Neural cell (in vitro differentiated cells): Measurements from ENCODE around the gene STK38.

Source experiments
- EP300 ChIP-seq: fragments of 450-650 bp; conservative IDR thresholded peaks from 2 replicates; pipeline ENCODE4 v1.6.1; 2014; ENCODE audit warnings: antibody characterized with exemption, mild to moderate bottlenecking, moderate library complexity; ENCODE audit not compliant: poor library complexity, severe bottlenecking
- EZH2 ChIP-seq: fragments of 200-600, 300-800 bp; shearing (Covaris generic), sonication (generic); IDR thresholded peaks from 2 replicates; pipeline ENCODE4 v1.6.1; 2014; ENCODE audit warnings: antibody characterized with exemption, low read length, borderline replicate concordance, mild to moderate bottlenecking; ENCODE audit not compliant: insufficient read depth, poor library complexity, severe bottlenecking
- MXI1 ChIP-seq: fragments of 450-650 bp; conservative IDR thresholded peaks from 2 replicates; pipeline ENCODE4 v1.6.1; 2014; ENCODE audit warnings: antibody characterized with exemption, mild to moderate bottlenecking; ENCODE audit not compliant: poor library complexity, severe bottlenecking
- POLR2AphosphoS5 ChIP-seq: IDR thresholded peaks from 2 replicates; pipeline ENCODE4 v1.6.1; 2012
- RAD21 ChIP-seq: fragments of 450-650 bp; conservative IDR thresholded peaks from 2 replicates; pipeline ENCODE4 v1.6.1; 2014; ENCODE audit warnings: antibody characterized with exemption, mild to moderate bottlenecking, moderate library complexity
- SMC3 ChIP-seq: fragments of 450-650 bp; conservative IDR thresholded peaks from 2 replicates; pipeline ENCODE4 v1.6.1; 2014; ENCODE audit warnings: antibody characterized with exemption, mild to moderate bottlenecking, moderate library complexity; ENCODE audit not compliant: poor library complexity
- TAF1 ChIP-seq: IDR thresholded peaks from 2 replicates; pipeline ENCODE4 v1.6.1; 2012; ENCODE audit warnings: low read depth
- TF ChIP-seq, protein P1 (sequence below): fragments of 450-650 bp; IDR thresholded peaks from 2 replicates; pipeline ENCODE4 v1.5.1; 2014; ENCODE audit warnings: antibody characterized with exemption, mild to moderate bottlenecking, moderate library complexity; ENCODE audit not compliant: poor library complexity, severe bottlenecking
- TF ChIP-seq, protein P2 (sequence below): IDR thresholded peaks from 2 replicates; pipeline ENCODE4 v1.6.1; 2012; ENCODE audit warnings: borderline replicate concordance

DNA sequence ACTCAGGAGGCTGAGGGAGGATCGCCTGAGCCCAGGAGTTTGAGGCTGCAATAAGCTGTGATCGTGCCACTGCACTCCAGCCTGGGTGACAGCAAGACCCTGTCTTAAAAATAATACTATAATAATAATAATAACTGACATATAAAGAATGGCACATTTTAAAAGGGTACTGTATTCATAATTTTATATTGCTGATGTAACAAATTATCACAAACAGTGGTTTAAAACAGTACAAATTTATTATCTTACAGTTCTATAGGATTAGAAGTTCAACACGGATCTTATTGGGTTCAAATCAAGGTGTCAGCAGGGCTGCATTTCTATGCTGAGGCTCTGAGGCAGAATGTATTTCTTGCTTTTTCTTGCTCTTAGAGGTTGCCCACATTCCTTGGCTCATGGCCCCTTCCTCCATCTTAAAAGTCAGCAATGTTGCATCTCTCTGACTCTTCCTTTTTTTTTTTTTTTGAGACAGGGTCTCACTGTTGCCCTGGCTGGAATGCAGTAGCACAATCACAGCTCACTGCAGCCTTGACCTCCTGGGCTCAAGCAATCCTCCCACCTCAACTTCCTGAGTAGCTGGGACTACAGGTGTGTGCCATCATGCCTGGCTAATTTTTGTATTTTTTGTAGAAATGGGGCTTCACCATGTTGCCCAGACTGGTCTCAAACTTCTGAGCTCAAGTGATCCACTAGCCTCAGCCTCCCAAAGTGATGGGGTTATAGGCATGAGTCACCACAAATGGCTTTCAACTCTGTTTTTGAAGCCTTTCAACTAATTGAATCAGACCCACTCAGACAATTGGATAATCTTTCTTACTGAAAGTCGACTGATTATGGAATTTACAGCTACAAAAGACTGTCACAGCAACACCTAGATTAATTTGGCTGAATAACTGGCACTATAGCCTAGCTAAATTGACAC, 24.1 kb upstream of the STK38 start:
- TF ChIP-seq, protein P1, sequence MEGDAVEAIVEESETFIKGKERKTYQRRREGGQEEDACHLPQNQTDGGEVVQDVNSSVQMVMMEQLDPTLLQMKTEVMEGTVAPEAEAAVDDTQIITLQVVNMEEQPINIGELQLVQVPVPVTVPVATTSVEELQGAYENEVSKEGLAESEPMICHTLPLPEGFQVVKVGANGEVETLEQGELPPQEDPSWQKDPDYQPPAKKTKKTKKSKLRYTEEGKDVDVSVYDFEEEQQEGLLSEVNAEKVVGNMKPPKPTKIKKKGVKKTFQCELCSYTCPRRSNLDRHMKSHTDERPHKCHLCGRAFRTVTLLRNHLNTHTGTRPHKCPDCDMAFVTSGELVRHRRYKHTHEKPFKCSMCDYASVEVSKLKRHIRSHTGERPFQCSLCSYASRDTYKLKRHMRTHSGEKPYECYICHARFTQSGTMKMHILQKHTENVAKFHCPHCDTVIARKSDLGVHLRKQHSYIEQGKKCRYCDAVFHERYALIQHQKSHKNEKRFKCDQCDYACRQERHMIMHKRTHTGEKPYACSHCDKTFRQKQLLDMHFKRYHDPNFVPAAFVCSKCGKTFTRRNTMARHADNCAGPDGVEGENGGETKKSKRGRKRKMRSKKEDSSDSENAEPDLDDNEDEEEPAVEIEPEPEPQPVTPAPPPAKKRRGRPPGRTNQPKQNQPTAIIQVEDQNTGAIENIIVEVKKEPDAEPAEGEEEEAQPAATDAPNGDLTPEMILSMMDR, result no peak
- TF ChIP-seq MXI1, result no peak
- no peak for TF ChIP-seq POLR2AphosphoS5
- TF ChIP-seq EP300, result no peak
- no peak for TF ChIP-seq RAD21
- no peak for TF ChIP-seq EZH2
- no peak for TF ChIP-seq TAF1
- TF ChIP-seq, protein P2, sequence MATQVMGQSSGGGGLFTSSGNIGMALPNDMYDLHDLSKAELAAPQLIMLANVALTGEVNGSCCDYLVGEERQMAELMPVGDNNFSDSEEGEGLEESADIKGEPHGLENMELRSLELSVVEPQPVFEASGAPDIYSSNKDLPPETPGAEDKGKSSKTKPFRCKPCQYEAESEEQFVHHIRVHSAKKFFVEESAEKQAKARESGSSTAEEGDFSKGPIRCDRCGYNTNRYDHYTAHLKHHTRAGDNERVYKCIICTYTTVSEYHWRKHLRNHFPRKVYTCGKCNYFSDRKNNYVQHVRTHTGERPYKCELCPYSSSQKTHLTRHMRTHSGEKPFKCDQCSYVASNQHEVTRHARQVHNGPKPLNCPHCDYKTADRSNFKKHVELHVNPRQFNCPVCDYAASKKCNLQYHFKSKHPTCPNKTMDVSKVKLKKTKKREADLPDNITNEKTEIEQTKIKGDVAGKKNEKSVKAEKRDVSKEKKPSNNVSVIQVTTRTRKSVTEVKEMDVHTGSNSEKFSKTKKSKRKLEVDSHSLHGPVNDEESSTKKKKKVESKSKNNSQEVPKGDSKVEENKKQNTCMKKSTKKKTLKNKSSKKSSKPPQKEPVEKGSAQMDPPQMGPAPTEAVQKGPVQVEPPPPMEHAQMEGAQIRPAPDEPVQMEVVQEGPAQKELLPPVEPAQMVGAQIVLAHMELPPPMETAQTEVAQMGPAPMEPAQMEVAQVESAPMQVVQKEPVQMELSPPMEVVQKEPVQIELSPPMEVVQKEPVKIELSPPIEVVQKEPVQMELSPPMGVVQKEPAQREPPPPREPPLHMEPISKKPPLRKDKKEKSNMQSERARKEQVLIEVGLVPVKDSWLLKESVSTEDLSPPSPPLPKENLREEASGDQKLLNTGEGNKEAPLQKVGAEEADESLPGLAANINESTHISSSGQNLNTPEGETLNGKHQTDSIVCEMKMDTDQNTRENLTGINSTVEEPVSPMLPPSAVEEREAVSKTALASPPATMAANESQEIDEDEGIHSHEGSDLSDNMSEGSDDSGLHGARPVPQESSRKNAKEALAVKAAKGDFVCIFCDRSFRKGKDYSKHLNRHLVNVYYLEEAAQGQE, result no peak
- no peak for TF ChIP-seq SMC3
